Hair follicle dermal papilla cell (primary cell): ENCODE measurements around the gene KCTD20. TPM values are rescaled to one million over a fixed set of nuclear protein-coding genes. Genes with fewer than 3 reads are reported as not detected.

Experiments
- small RNA-seq: library from RNA; depleted of rRNA; stranded (forward); fragments of <200 nt; gene quantifications from one replicate; pipeline ENCODE3, GENCODE V24; 2012
- total RNA-seq: library from RNA; depleted of rRNA; stranded (reverse); fragments of >200 nt; gene quantifications from 2 replicates; pipeline ENCODE4 v1.2.3, GENCODE V29; 2012

Gene KCTD20
- 120 and 143 TPM in 2 replicates for total RNA-seq

GRCh38 chr6:36442671-36443470 is at the start of gene KCTD20, which contains the start of gene PXT1:
TSS of gene KCTD20 (plus strand) at chr6:36443000. CDS start at chr6:36470098, 27,098 bp downstream.
TSS of gene PXT1 (minus strand) at chr6:36442854. CDS start at chr6:36426082, 16,772 bp downstream.

Small RNAs within 50 kb of the gene (small RNA-seq; reads per million reads assigned to genes)
- not detected for gene RN7SL502P

Other genes starting within 250 kb of the KCTD20 start
- gene BRPF3, start 246.3 kb upstream of the KCTD20 start, total RNA-seq = 16.9 and 28.4 TPM in 2 replicates
- gene PNPLA1, start 172.9 kb upstream of the KCTD20 start, total RNA-seq = not detected in 2 replicates
- gene BNIP5, start 106.1 kb upstream of the KCTD20 start, total RNA-seq = not detected in 2 replicates
- gene ETV7, start 55.3 kb upstream of the KCTD20 start, total RNA-seq = 1.6 and 1.8 TPM in 2 replicates
- gene PXT1, start 146 bp upstream of the KCTD20 start, total RNA-seq = not detected in 2 replicates
- 36.1 and 36.5 TPM in 2 replicates for gene STK38, start 104.5 kb downstream of the KCTD20 start, total RNA-seq
- gene SRSF3, start 151.4 kb downstream of the KCTD20 start, total RNA-seq = 131 TPM in 2 replicates
- gene CDKN1A, start 235.7 kb downstream of the KCTD20 start, total RNA-seq = 381 and 507 TPM in 2 replicates